Neuronal stem cell (in vitro differentiated cells): Measurements from ENCODE around the gene DAGLB.

Source experiments
- DNase-seq: peaks from one replicate; pipeline ENCODE4 v3.0.0-alpha.2; 2013; ENCODE audit warnings: low spot score
- H2AFZ ChIP-seq: one replicate; pipeline ENCODE4 v1.6.1; 2013; ENCODE audit warnings: mild to moderate bottlenecking, low read length, inconsistent platforms
- H2AK5ac ChIP-seq: 2 replicates; pipeline ENCODE4 v1.6.1; 2013; ENCODE audit warnings: low read depth, mild to moderate bottlenecking, inconsistent platforms, low read length, moderate library complexity, mixed read lengths
- H2BK120ac ChIP-seq: 2 replicates; pipeline ENCODE4 v1.6.1; 2013; ENCODE audit warnings: low read depth, mild to moderate bottlenecking, inconsistent platforms, low read length, moderate library complexity, mixed read lengths
- H2BK12ac ChIP-seq: one replicate; pipeline ENCODE4 v1.6.1; 2013; ENCODE audit warnings: low read length, inconsistent platforms
- H2BK15ac ChIP-seq: 2 replicates; pipeline ENCODE4 v1.6.1; 2013; ENCODE audit warnings: mild to moderate bottlenecking, low read length, inconsistent platforms, mixed read lengths
- H2BK5ac ChIP-seq: one replicate; pipeline ENCODE4 v1.6.1; 2013; ENCODE audit warnings: inconsistent platforms, mild to moderate bottlenecking, low read length, moderate library complexity
- H3K14ac ChIP-seq: one replicate; pipeline ENCODE4 v1.6.1; 2013; ENCODE audit warnings: low read length, inconsistent platforms
- H3K18ac ChIP-seq: 2 replicates; pipeline ENCODE4 v1.6.1; 2013; ENCODE audit warnings: low read length, inconsistent platforms
- H3K23ac ChIP-seq: 2 replicates; pipeline ENCODE4 v1.6.1; 2013; ENCODE audit warnings: low read depth, mild to moderate bottlenecking, mixed read lengths, low read length, inconsistent platforms; ENCODE audit not compliant: poor library complexity
- H3K27ac ChIP-seq: replicated peaks from 3 replicates; pipeline ENCODE4 v1.5.1; 2013; ENCODE audit warnings: low read length, inconsistent platforms
- H3K27me3 ChIP-seq, 3 experiments: 2 replicates each; pipeline ENCODE4 v1.6.1; 2013; ENCODE audit warnings: low read length in 3 of 3, mild to moderate bottlenecking in 2 of 3, inconsistent platforms in 1 of 3, low read depth in 1 of 3, mixed read lengths in 1 of 3, moderate library complexity in 1 of 3; ENCODE audit not compliant: control insufficient read depth in 3 of 3, insufficient read depth in 3 of 3
- H3K36me3 ChIP-seq, 2 donors: replicated peaks in 1 of 2; 2 replicates each; pipeline ENCODE4 v1.6.1; 2013; ENCODE audit warnings: low read length in 2 of 2; ENCODE audit not compliant: control insufficient read depth in 2 of 2, insufficient read depth in 2 of 2
- H3K4ac ChIP-seq: 2 replicates; pipeline ENCODE4 v1.6.1; 2013; ENCODE audit warnings: inconsistent platforms, mild to moderate bottlenecking, low read length, moderate library complexity
- H3K4me1 ChIP-seq, 2 donors: 1 replicate in 1 of 2; 2 replicates in 1 of 2; pipeline ENCODE4 v1.6.1; 2013; ENCODE audit warnings: low read length in 2 of 2, low read depth in 1 of 2; ENCODE audit not compliant: control insufficient read depth in 2 of 2, insufficient read depth in 1 of 2
- H3K4me2 ChIP-seq: one replicate; pipeline ENCODE4 v1.6.1; 2013; ENCODE audit warnings: mild to moderate bottlenecking, low read length, inconsistent platforms; ENCODE audit not compliant: insufficient read depth, poor library complexity, severe bottlenecking
- H3K4me3 ChIP-seq, 2 donors: 2 replicates each; pipeline ENCODE4 v1.5.1; 2013; ENCODE audit warnings: low read length in 2 of 2, mild to moderate bottlenecking in 2 of 2, inconsistent platforms in 1 of 2, moderate library complexity in 1 of 2
- H3K79me1 ChIP-seq: one replicate; pipeline ENCODE4 v1.6.1; 2013; ENCODE audit warnings: low read depth, mild to moderate bottlenecking, inconsistent platforms, low read length, moderate library complexity
- H3K9ac ChIP-seq: one replicate; pipeline ENCODE4 v1.6.1; 2013; ENCODE audit warnings: mild to moderate bottlenecking, low read depth, low read length, inconsistent platforms; ENCODE audit not compliant: poor library complexity
- H3K9me3 ChIP-seq, 2 donors: replicated peaks in 1 of 2; 2 replicates each; pipeline versions ENCODE3 to v1.6.1; 2013; ENCODE audit warnings: low read length in 2 of 2, mild to moderate bottlenecking in 2 of 2, inconsistent platforms in 1 of 2, low read depth in 1 of 2, mixed read lengths in 1 of 2, moderate library complexity in 1 of 2; ENCODE audit not compliant: control insufficient read depth in 2 of 2, insufficient read depth in 1 of 2
- H4K8ac ChIP-seq: one replicate; pipeline ENCODE4 v1.6.1; 2013; ENCODE audit warnings: low read depth, mild to moderate bottlenecking, inconsistent platforms, low read length, moderate library complexity
- H4K91ac ChIP-seq: one replicate; pipeline ENCODE4 v1.6.1; 2013; ENCODE audit warnings: low read length, low read depth, mild to moderate bottlenecking, inconsistent platforms; ENCODE audit not compliant: poor library complexity
- WGBS, 2 donors: extraction: QIAGEN DNeasy Blood & Tissue Kit; methylation state at CpG; one replicate each; pipeline ENCODE4 v1.1.7; 2013; ENCODE audit warnings: missing lambda C conversion rate in 2 of 2, mixed read lengths in 1 of 2; ENCODE audit not compliant: insufficient read length in 2 of 2, insufficient replicate concordance in 1 of 2; ENCODE audit errors: extremely low coverage in 2 of 2; 5-methylcytosine and 5-hydroxymethylcytosine counted together

DAGLB gene

GRCh38 chr7:6477318-6477660, 29.5 kb upstream of the DAGLB start:
- Histone ChIP-seq H2BK12ac (no peak overlapping the region), H3K9me3 (no peaks in the 10 kb centered on the region), H3K4ac (no peak overlapping the region), H3K4me1 (peaks cover 0 to 2% of the 10 kb centered on the region in 2 donors), H2BK120ac (no peak overlapping the region), H2AFZ (no peak overlapping the region), H2BK15ac (no peak overlapping the region), H3K79me1 (peaks cover 7% of the 10 kb centered on the region), H3K9ac (no peak overlapping the region), H3K23ac (no peak overlapping the region), H4K8ac (no peak overlapping the region), H3K18ac (no peak overlapping the region), H3K14ac (no peak overlapping the region), H3K4me3 (no peak overlapping the region), H4K91ac (no peak overlapping the region), H2AK5ac (no peak overlapping the region), H3K36me3 (peaks cover 11 to 91% of the 10 kb centered on the region in 2 donors), H3K27me3 (no peaks in the 10 kb centered on the region), H2BK5ac (no peak overlapping the region), H3K27ac (no peak overlapping the region), H3K4me2 (no peak overlapping the region)
- DNase-seq = no peak
- whole genome bisulfite sequencing, 2 donors = no CpG with 5 or more reads among the region's 1 CpG

- no peak overlapping the region for H2BK15ac ChIP-seq
- no peak overlapping the region for H2BK5ac ChIP-seq
- H3K27ac ChIP-seq = no peak overlapping the region
- no peak overlapping the region for H3K14ac ChIP-seq
- no peak overlapping the region for H3K9ac ChIP-seq
- no peak overlapping the region for H3K23ac ChIP-seq
- H3K27me3 ChIP-seq = no peaks in the 10 kb centered on the region
- H3K4me1 ChIP-seq = no peaks in the 10 kb centered on the region
- H2BK120ac ChIP-seq = no peak overlapping the region
- H2BK12ac ChIP-seq = no peak overlapping the region
- no peak overlapping the region for H3K4ac ChIP-seq
- H3K4me2 ChIP-seq = no peak overlapping the region
- peaks cover 14 to 93% of the 10 kb centered on the region in 2 donors for H3K36me3 ChIP-seq
- H4K91ac ChIP-seq = no peak overlapping the region
- no peaks in the 10 kb centered on the region for H3K9me3 ChIP-seq
- no peak overlapping the region for H4K8ac ChIP-seq
- no peak overlapping the region for H3K4me3 ChIP-seq
- no CpG with 5 or more reads among the region's 7 CpGs for WGBS, 2 donors
- H2AK5ac ChIP-seq = no peak overlapping the region
- peaks cover 7% of the 10 kb centered on the region for H3K79me1 ChIP-seq
- no peak overlapping the region for H3K18ac ChIP-seq
- no peak for DNase-seq
- no peak overlapping the region for H2AFZ ChIP-seq
These were observed 29.0 kb upstream of the DAGLB start for GRCh38 chr7:6476596-6477317.

- no peak overlapping the region for H3K14ac ChIP-seq
- H3K4me2 ChIP-seq = no peak overlapping the region
- no peak overlapping the region for H3K27ac ChIP-seq
- no peaks in the 10 kb centered on the region for H3K4me1 ChIP-seq
- peaks cover 16 to 90% of the 10 kb centered on the region in 2 donors for H3K36me3 ChIP-seq
- H3K9me3 ChIP-seq = no peaks in the 10 kb centered on the region
- no peak overlapping the region for H2BK15ac ChIP-seq
- no peak overlapping the region for H2AFZ ChIP-seq
- no peak overlapping the region for H3K4me3 ChIP-seq
- no peak overlapping the region for H2BK120ac ChIP-seq
- no peak overlapping the region for H2AK5ac ChIP-seq
- no peak overlapping the region for H3K18ac ChIP-seq
- no peak overlapping the region for H2BK12ac ChIP-seq
- no peak overlapping the region for H4K91ac ChIP-seq
- no peak overlapping the region for H3K9ac ChIP-seq
- no peak overlapping the region for H4K8ac ChIP-seq
- no peak overlapping the region for H2BK5ac ChIP-seq
- DNase-seq = no peak
- peaks cover 4% of the 10 kb centered on the region for H3K79me1 ChIP-seq
- WGBS, 2 donors = no CpG with 5 or more reads among the region's 3 CpGs
- H3K4ac ChIP-seq = no peak overlapping the region
- H3K27me3 ChIP-seq = no peaks in the 10 kb centered on the region
- no peak overlapping the region for H3K23ac ChIP-seq
These were observed 27.9 kb upstream of the DAGLB start for GRCh38 chr7:6475433-6476186.

GRCh38 chr7:6465862-6466261, 18.1 kb upstream of the DAGLB start:
- no peak overlapping the region for H2AFZ ChIP-seq
- no peak overlapping the region for H2AK5ac ChIP-seq
- no peaks in the 10 kb centered on the region for H3K4me1 ChIP-seq
- H2BK12ac ChIP-seq = no peak overlapping the region
- WGBS, 2 donors = no CpG with 5 or more reads among the region's 8 CpGs
- no peak overlapping the region for H3K4me2 ChIP-seq
- H2BK15ac ChIP-seq = no peak overlapping the region
- H4K91ac ChIP-seq = no peak overlapping the region
- H3K4ac ChIP-seq = no peak overlapping the region
- H3K18ac ChIP-seq = no peak overlapping the region
- H3K9ac ChIP-seq = no peak overlapping the region
- H3K27ac ChIP-seq = no peak overlapping the region
- no peak for DNase-seq
- H2BK5ac ChIP-seq = no peak overlapping the region
- H4K8ac ChIP-seq = no peak overlapping the region
- H3K9me3 ChIP-seq = peaks cover 15 to 26% of the 10 kb centered on the region in 2 donors
- no peaks in the 10 kb centered on the region for H3K27me3 ChIP-seq
- H3K14ac ChIP-seq = no peak overlapping the region
- H3K23ac ChIP-seq = no peak overlapping the region
- no peaks in the 10 kb centered on the region for H3K79me1 ChIP-seq
- H3K36me3 ChIP-seq = peaks cover 34 to 93% of the 10 kb centered on the region in 2 donors
- H3K4me3 ChIP-seq = no peak overlapping the region
- no peak overlapping the region for H2BK120ac ChIP-seq
